ENCODE measurements around the gene FAM25G.
"Not testable (repeated sequence)": the region's sequence is repeated elsewhere in the genome, so short reads cannot be mapped to it uniquely, and the experiment has no call there.

GRCh38 chr10:47478114-47478513, 13.4 kb downstream of the FAM25G start:
- TF ChIP-seq, protein P1, sequence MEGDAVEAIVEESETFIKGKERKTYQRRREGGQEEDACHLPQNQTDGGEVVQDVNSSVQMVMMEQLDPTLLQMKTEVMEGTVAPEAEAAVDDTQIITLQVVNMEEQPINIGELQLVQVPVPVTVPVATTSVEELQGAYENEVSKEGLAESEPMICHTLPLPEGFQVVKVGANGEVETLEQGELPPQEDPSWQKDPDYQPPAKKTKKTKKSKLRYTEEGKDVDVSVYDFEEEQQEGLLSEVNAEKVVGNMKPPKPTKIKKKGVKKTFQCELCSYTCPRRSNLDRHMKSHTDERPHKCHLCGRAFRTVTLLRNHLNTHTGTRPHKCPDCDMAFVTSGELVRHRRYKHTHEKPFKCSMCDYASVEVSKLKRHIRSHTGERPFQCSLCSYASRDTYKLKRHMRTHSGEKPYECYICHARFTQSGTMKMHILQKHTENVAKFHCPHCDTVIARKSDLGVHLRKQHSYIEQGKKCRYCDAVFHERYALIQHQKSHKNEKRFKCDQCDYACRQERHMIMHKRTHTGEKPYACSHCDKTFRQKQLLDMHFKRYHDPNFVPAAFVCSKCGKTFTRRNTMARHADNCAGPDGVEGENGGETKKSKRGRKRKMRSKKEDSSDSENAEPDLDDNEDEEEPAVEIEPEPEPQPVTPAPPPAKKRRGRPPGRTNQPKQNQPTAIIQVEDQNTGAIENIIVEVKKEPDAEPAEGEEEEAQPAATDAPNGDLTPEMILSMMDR (tag by site-specific recombination; IDR thresholded peaks at IDR 0.05), result not testable (repeated sequence)
- TF ChIP-seq ZNF837 (tag by site-specific recombination; IDR thresholded peaks at IDR 0.05); BCL11A (tag by site-specific recombination; IDR thresholded peaks at IDR 0.05; ENCODE audit: low read depth); ZBTB7A (tag by site-specific recombination; IDR thresholded peaks at IDR 0.05; ENCODE audit: low read depth): not testable (repeated sequence)
- TF ChIP-seq, protein P2, sequence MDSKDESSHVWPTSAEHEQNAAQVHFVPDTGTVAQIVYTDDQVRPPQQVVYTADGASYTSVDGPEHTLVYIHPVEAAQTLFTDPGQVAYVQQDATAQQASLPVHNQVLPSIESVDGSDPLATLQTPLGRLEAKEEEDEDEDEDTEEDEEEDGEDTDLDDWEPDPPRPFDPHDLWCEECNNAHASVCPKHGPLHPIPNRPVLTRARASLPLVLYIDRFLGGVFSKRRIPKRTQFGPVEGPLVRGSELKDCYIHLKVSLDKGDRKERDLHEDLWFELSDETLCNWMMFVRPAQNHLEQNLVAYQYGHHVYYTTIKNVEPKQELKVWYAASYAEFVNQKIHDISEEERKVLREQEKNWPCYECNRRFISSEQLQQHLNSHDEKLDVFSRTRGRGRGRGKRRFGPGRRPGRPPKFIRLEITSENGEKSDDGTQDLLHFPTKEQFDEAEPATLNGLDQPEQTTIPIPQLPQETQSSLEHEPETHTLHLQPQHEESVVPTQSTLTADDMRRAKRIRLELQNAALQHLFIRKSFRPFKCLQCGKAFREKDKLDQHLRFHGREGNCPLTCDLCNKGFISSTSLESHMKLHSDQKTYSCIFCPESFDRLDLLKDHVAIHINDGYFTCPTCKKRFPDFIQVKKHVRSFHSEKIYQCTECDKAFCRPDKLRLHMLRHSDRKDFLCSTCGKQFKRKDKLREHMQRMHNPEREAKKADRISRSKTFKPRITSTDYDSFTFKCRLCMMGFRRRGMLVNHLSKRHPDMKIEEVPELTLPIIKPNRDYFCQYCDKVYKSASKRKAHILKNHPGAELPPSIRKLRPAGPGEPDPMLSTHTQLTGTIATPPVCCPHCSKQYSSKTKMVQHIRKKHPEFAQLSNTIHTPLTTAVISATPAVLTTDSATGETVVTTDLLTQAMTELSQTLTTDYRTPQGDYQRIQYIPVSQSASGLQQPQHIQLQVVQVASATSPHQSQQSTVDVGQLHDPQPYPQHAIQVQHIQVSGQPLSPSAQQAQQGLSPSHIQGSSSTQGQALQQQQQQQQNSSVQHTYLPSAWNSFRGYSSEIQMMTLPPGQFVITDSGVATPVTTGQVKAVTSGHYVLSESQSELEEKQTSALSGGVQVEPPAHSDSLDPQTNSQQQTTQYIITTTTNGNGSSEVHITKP (tag by site-specific recombination; IDR thresholded peaks at IDR 0.05), result not testable (repeated sequence)
